GM23338 (cell line): ENCODE results near the gene CD58. TPM values are rescaled to one million over a fixed set of nuclear protein-coding genes. Genes with fewer than 3 reads are reported as not detected.

ENCODE experiments used
- ATAC-seq: fragments of 200-7000 bp; cut with Tn5 transposase; 3 replicates; pipeline ENCODE4 v1.9.1; 2020
- DNase-seq: peaks from one replicate; pipeline ENCODE4 v3.0.0-alpha.2; 2015; ENCODE audit warnings: low spot score
- H2AFZ ChIP-seq: fragments of 200-600 bp; sonication (generic); 2 replicates; pipeline ENCODE4 v1.8.0; 2016; ENCODE audit warnings: antibody characterized with exemption, mild to moderate bottlenecking, moderate library complexity
- H3F3A ChIP-seq: fragments of 200-600 bp; sonication (generic); replicated peaks from 2 replicates; pipeline ENCODE4 v1.8.0; 2017; ENCODE audit warnings: antibody characterized with exemption, mixed run types, low read depth
- H3K27ac ChIP-seq: fragments of 200-600 bp; sonication (generic); 2 replicates; pipeline ENCODE4 v1.6.1; 2016; ENCODE audit warnings: low read depth
- H3K27me3 ChIP-seq: fragments of 200-600 bp; sonication (generic); 2 replicates; pipeline ENCODE4 v1.8.0; 2016; ENCODE audit warnings: mild to moderate bottlenecking, mixed run types, moderate library complexity; ENCODE audit not compliant: insufficient read depth
- H3K36me3 ChIP-seq: fragments of 200-600 bp; sonication (generic); 2 replicates; pipeline ENCODE4 v1.8.0; 2016; ENCODE audit warnings: mild to moderate bottlenecking; ENCODE audit not compliant: insufficient read depth
- H3K4me1 ChIP-seq: fragments of 200-600 bp; sonication (generic); 2 replicates; pipeline ENCODE4 v1.8.0; 2016; ENCODE audit warnings: mild to moderate bottlenecking, moderate library complexity; ENCODE audit not compliant: insufficient read depth
- H3K4me2 ChIP-seq: fragments of 200-600 bp; sonication (generic); 2 replicates; pipeline ENCODE4 v1.7.1; 2017; ENCODE audit warnings: mixed run types
- H3K4me3 ChIP-seq: fragments of 200-600 bp; sonication (generic); 2 replicates; pipeline ENCODE4 v1.6.1; 2016; ENCODE audit warnings: mixed run types
- H3K79me2 ChIP-seq: fragments of 200-600 bp; sonication (generic); replicated peaks from 2 replicates; pipeline ENCODE4 v1.8.0; 2017; ENCODE audit warnings: mild to moderate bottlenecking; ENCODE audit not compliant: insufficient read depth
- H3K9me2 ChIP-seq: fragments of 200-600 bp; sonication (generic); 2 replicates; pipeline ENCODE4 v1.8.0; 2017; ENCODE audit not compliant: insufficient read depth
- H4K20me1 ChIP-seq: fragments of 200-600 bp; sonication (generic); replicated peaks from 2 replicates; pipeline ENCODE4 v1.8.0; 2017; ENCODE audit warnings: mild to moderate bottlenecking; ENCODE audit not compliant: insufficient read depth
- H3K27ac Mint-ChIP-seq: 2 replicates; pipeline ENCODE4 v1.8.0; 2020; ENCODE audit warnings: inconsistent platforms, mild to moderate bottlenecking, moderate library complexity, mixed read lengths
- H3K27me3 Mint-ChIP-seq: 3 replicates; pipeline ENCODE4 v1.8.0; 2022; ENCODE audit warnings: low read depth, mild to moderate bottlenecking, moderate library complexity, mixed read lengths, inconsistent platforms; ENCODE audit not compliant: insufficient read depth, poor library complexity
- H3K36me3 Mint-ChIP-seq: 3 replicates; pipeline ENCODE4 v1.8.0; 2021; ENCODE audit warnings: low read depth, mild to moderate bottlenecking, inconsistent platforms, moderate library complexity, mixed read lengths
- H3K4me1 Mint-ChIP-seq: 3 replicates; pipeline ENCODE4 v1.8.0; 2020; ENCODE audit warnings: mild to moderate bottlenecking, inconsistent platforms, mixed read lengths
- H3K4me3 Mint-ChIP-seq: 3 replicates; pipeline ENCODE4 v1.8.0; 2021; ENCODE audit warnings: moderate library complexity, mild to moderate bottlenecking, inconsistent platforms, mixed read lengths
- H3K9me3 Mint-ChIP-seq: 3 replicates; pipeline ENCODE4 v1.8.0; 2020; ENCODE audit warnings: moderate library complexity, mild to moderate bottlenecking, inconsistent platforms, mixed read lengths
- CREB1 ChIP-seq: fragments of 250-450 bp; sonication (Bioruptor Pico); IDR thresholded peaks from 2 replicates; pipeline ENCODE4 v1.5.0; 2020; ENCODE audit warnings: low read depth, mild to moderate bottlenecking, moderate library complexity
- EZH2 ChIP-seq: fragments of 200-600 bp; sonication (generic); IDR thresholded peaks from one replicate; pipeline ENCODE4 v1.8.0; 2017; ENCODE audit warnings: antibody characterized with exemption, mild to moderate bottlenecking, low read depth; ENCODE audit not compliant: unreplicated experiment
- EZH2phosphoT487 ChIP-seq: fragments of 200-600 bp; sonication (generic); IDR thresholded peaks from one replicate; pipeline ENCODE4 v1.8.1; 2018; ENCODE audit warnings: antibody characterized with exemption; ENCODE audit not compliant: unreplicated experiment
- JUNB ChIP-seq: IDR thresholded peaks from one replicate; pipeline ENCODE4 v1.6.1; 2016; ENCODE audit warnings: antibody characterized with exemption; ENCODE audit not compliant: unreplicated experiment
- NANOG ChIP-seq: IDR thresholded peaks from 2 replicates; pipeline ENCODE4 v1.6.1; 2016; ENCODE audit warnings: antibody characterized with exemption, borderline replicate concordance
- POLR2AphosphoS5 ChIP-seq: IDR thresholded peaks from 2 replicates; pipeline ENCODE4 v1.6.1; 2016; ENCODE audit warnings: antibody characterized with exemption, low read depth
- ZNF114 ChIP-seq: fragments of 250-450 bp; sonication (Bioruptor Pico); IDR thresholded peaks from 2 replicates; pipeline ENCODE4 v1.5.0; 2020; ENCODE audit warnings: mild to moderate bottlenecking, moderate library complexity
- ZNF331 ChIP-seq: fragments of 250-450 bp; sonication (Bioruptor Pico); IDR thresholded peaks from 2 replicates; pipeline ENCODE4 v1.5.0; 2020; ENCODE audit warnings: low read depth, mild to moderate bottlenecking, moderate library complexity
- polyA plus RNA-seq: library from polyadenylated mRNA; unstranded; fragments of >200 nt; fragmentation: Nextera tagmentation; extraction: Ambion mirVana; gene quantifications from 2 replicates; pipeline ENCODE4 v1.2.1, GENCODE V29; 2016
- total RNA-seq: library from RNA; depleted of rRNA; stranded (reverse); fragments of >200 nt; shearing (Covaris generic); gene quantifications from 2 replicates; pipeline ENCODE4 v1.2.3, GENCODE V29; 2014
- TF ChIP-seq, protein P1 (sequence below), 2 experiments: fragments of 200-600 bp in 1 of 2; sonication (generic) in 1 of 2; conservative IDR thresholded peaks; 2 replicates each; pipeline versions ENCODE4 v1.5.1 to v1.6.1; 2016 to 2017; ENCODE audit warnings: antibody characterized with exemption in 2 of 2, low read depth in 2 of 2, mild to moderate bottlenecking in 2 of 2, moderate library complexity in 1 of 2
- TF ChIP-seq, protein P2 (sequence below): IDR thresholded peaks from 2 replicates; pipeline ENCODE4 v1.6.1; 2016; ENCODE audit warnings: antibody characterized with exemption
- TF ChIP-seq, protein P3 (sequence below): fragments of 250-450 bp; sonication (Bioruptor Pico); IDR thresholded peaks from 2 replicates; pipeline ENCODE4 v1.5.0; 2020; ENCODE audit warnings: mild to moderate bottlenecking, moderate library complexity

CD58 gene
- total and polyA plus RNA-seq, 2 experiments from 2014 or later = 9.2 to 12.5 TPM

DNA sequence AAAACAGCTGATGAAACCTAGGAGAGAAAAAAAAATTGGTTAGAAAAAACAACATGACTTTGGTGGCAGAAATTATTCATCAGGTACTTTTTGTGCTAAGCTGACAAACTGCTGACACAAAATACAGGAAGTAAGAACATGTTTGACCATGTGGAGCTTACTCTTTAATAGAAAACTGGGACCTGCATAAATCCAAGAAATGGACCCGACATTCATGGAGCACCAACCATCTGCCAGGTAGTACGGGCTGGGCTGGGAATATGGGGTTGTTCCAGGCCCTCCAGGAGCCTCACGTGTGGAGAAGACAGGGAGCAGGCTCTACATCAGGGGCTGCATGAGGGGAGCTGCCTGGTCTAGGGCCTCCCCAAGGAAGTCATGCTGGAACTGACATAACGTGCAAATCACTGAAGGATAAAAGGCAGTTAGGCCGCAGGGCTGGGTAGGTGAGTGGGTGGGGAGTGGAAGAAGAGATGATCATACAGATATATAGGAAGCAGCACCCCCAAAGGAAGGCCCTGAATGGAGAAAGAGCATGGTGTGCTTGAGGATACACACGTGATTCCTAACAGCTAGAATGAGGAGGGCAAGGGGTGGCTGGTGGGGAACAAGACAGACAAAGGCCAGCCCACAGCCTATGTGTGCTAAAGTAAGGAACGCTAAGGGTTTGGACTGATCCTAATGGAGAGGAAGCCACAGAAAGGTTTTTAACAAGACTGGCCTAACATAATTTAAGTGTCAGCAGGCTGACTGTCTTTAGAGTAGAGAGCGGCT lies 26.1 kb downstream of the CD58 start (continued):
- TF ChIP-seq, protein P1, sequence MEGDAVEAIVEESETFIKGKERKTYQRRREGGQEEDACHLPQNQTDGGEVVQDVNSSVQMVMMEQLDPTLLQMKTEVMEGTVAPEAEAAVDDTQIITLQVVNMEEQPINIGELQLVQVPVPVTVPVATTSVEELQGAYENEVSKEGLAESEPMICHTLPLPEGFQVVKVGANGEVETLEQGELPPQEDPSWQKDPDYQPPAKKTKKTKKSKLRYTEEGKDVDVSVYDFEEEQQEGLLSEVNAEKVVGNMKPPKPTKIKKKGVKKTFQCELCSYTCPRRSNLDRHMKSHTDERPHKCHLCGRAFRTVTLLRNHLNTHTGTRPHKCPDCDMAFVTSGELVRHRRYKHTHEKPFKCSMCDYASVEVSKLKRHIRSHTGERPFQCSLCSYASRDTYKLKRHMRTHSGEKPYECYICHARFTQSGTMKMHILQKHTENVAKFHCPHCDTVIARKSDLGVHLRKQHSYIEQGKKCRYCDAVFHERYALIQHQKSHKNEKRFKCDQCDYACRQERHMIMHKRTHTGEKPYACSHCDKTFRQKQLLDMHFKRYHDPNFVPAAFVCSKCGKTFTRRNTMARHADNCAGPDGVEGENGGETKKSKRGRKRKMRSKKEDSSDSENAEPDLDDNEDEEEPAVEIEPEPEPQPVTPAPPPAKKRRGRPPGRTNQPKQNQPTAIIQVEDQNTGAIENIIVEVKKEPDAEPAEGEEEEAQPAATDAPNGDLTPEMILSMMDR (conservative IDR thresholded peaks at IDR 0.05; ENCODE audit: low read depth in 2 of 2) = no peak
- TF ChIP-seq ZNF114 (CRISPR knock-in tag) = no peak

DNA sequence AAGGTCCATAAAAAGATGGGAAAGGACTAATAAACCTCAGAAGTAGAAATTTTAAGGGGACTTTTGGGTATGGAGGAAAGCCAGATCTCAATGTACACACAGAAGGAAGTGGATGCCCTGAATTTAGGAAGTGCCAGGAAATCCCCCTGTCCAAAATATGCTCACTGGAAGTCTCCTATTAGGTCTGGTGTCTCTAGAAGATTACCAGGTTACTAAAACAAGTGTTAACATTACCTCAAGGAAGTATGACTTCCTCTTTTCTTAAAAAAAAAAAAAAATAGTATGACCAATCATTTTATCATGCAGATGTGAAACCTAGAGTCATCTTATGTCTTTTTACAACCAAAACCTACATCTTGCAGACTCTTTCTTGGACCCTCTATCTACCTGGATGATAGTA lies 30.7 kb downstream of the CD58 start:
- DNase-seq = no peak
- ATAC-seq = no peak
- no peak overlapping the region for H3K4me3 ChIP-seq
- Mint-ChIP-seq H3K27ac (no peak overlapping the region), H3K4me3 (no peak overlapping the region), H3K9me3 (no peaks in the 10 kb centered on the region), H3K36me3 (peaks cover 14% of the 10 kb centered on the region), H3K27me3 (no peaks in the 10 kb centered on the region), H3K4me1 (no peaks in the 10 kb centered on the region)
- no peak overlapping the region for H3K4me2 ChIP-seq
- H3K9me2 ChIP-seq = no peaks in the 10 kb centered on the region
- no peaks in the 10 kb centered on the region for H3K4me1 ChIP-seq
- H3K79me2 ChIP-seq = no peaks in the 10 kb centered on the region
- no peak overlapping the region for H3K27ac ChIP-seq
- H2AFZ ChIP-seq = no peak overlapping the region
- no peaks in the 10 kb centered on the region for H3K36me3 ChIP-seq
- H3K27me3 ChIP-seq = no peaks in the 10 kb centered on the region
- H3F3A ChIP-seq = no peaks in the 10 kb centered on the region
- no peaks in the 10 kb centered on the region for H4K20me1 ChIP-seq
- TF ChIP-seq, protein P1 (conservative IDR thresholded peaks at IDR 0.05; ENCODE audit: low read depth in 2 of 2) = no peak
- TF ChIP-seq, protein P2, sequence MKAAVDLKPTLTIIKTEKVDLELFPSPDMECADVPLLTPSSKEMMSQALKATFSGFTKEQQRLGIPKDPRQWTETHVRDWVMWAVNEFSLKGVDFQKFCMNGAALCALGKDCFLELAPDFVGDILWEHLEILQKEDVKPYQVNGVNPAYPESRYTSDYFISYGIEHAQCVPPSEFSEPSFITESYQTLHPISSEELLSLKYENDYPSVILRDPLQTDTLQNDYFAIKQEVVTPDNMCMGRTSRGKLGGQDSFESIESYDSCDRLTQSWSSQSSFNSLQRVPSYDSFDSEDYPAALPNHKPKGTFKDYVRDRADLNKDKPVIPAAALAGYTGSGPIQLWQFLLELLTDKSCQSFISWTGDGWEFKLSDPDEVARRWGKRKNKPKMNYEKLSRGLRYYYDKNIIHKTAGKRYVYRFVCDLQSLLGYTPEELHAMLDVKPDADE = no peak
- no peak for TF ChIP-seq POLR2AphosphoS5
- TF ChIP-seq NANOG = no peak
- TF ChIP-seq ZNF114 (CRISPR knock-in tag) = no peak
- no peak for TF ChIP-seq EZH2phosphoT487
- no peak for TF ChIP-seq CREB1 (CRISPR knock-in tag)
- TF ChIP-seq JUNB = no peak
- no peak for TF ChIP-seq EZH2
- no peak for TF ChIP-seq ZNF331 (CRISPR knock-in tag)
- TF ChIP-seq, protein P3, sequence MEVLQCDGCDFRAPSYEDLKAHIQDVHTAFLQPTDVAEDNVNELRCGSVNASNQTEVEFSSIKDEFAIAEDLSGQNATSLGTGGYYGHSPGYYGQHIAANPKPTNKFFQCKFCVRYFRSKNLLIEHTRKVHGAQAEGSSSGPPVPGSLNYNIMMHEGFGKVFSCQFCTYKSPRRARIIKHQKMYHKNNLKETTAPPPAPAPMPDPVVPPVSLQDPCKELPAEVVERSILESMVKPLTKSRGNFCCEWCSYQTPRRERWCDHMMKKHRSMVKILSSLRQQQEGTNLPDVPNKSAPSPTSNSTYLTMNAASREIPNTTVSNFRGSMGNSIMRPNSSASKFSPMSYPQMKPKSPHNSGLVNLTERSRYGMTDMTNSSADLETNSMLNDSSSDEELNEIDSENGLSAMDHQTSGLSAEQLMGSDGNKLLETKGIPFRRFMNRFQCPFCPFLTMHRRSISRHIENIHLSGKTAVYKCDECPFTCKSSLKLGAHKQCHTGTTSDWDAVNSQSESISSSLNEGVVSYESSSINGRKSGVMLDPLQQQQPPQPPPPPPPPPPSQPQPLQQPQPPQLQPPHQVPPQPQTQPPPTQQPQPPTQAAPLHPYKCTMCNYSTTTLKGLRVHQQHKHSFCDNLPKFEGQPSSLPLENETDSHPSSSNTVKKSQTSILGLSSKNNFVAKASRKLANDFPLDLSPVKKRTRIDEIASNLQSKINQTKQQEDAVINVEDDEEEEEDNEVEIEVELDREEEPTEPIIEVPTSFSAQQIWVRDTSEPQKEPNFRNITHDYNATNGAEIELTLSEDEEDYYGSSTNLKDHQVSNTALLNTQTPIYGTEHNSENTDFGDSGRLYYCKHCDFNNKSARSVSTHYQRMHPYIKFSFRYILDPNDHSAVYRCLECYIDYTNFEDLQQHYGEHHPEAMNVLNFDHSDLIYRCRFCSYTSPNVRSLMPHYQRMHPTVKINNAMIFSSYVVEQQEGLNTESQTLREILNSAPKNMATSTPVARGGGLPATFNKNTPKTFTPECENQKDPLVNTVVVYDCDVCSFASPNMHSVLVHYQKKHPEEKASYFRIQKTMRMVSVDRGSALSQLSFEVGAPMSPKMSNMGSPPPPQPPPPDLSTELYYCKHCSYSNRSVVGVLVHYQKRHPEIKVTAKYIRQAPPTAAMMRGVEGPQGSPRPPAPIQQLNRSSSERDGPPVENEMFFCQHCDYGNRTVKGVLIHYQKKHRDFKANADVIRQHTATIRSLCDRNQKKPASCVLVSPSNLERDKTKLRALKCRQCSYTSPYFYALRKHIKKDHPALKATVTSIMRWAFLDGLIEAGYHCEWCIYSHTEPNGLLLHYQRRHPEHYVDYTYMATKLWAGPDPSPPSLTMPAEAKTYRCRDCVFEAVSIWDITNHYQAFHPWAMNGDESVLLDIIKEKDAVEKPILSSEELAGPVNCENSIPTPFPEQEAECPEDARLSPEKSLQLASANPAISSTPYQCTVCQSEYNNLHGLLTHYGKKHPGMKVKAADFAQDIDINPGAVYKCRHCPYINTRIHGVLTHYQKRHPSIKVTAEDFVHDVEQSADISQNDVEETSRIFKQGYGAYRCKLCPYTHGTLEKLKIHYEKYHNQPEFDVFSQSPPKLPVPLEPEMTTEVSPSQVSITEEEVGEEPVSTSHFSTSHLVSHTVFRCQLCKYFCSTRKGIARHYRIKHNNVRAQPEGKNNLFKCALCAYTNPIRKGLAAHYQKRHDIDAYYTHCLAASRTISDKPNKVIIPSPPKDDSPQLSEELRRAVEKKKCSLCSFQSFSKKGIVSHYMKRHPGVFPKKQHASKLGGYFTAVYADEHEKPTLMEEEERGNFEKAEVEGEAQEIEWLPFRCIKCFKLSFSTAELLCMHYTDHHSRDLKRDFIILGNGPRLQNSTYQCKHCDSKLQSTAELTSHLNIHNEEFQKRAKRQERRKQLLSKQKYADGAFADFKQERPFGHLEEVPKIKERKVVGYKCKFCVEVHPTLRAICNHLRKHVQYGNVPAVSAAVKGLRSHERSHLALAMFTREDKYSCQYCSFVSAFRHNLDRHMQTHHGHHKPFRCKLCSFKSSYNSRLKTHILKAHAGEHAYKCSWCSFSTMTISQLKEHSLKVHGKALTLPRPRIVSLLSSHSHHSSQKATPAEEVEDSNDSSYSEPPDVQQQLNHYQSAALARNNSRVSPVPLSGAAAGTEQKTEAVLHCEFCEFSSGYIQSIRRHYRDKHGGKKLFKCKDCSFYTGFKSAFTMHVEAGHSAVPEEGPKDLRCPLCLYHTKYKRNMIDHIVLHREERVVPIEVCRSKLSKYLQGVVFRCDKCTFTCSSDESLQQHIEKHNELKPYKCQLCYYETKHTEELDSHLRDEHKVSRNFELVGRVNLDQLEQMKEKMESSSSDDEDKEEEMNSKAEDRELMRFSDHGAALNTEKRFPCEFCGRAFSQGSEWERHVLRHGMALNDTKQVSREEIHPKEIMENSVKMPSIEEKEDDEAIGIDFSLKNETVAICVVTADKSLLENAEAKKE (CRISPR knock-in tag) = no peak
